Left cardiac atrium (tissue), 4 donors: ENCODE results near the gene GZMH. TPM values are rescaled to one million over a fixed set of nuclear protein-coding genes. Genes with fewer than 3 reads are reported as not detected.
"Not testable (repeated sequence)": the region's sequence is repeated elsewhere in the genome, so short reads cannot be mapped to it uniquely, and the experiment has no call there.

Source experiments
- ATAC-seq, 2 donors: fragments of 200-7000 bp; cut with Tn5 transposase; one replicate each; pipeline ENCODE4 v1.9.1; 2020; ENCODE audit warnings: mild to moderate bottlenecking in 2 of 2, moderate library complexity in 2 of 2
- DNase-seq: peaks from one replicate; pipeline ENCODE4 v3.0.0-alpha.2; 2020
- intact Hi-C, 2 donors: fragments of 100-400 bp; cut with DNase I; formaldehyde crosslinking; loops; one replicate each; pipeline versions ENCODE4 v1.14.1 to v1.15.1; 2022 to 2023
- long read RNA-seq: library from polyadenylated mRNA; unstranded; transcript quantifications from one replicate; pipeline ENCODE4 v2.0.0, GENCODE V29; 2021
- total RNA-seq, 2 donors: library from RNA; stranded (reverse); fragmentation: NEBNext Ultra II Directional; extraction: Animal tissue kit (Norgen Biotek cat#: 25700); gene quantifications; one replicate each; pipeline ENCODE4 v1.2.1, GENCODE V29; 2021
- donor health status: DM: no; HTN: yes; CAD: no.
- donor health status: DM: no; HTN: yes; CAD: no; lungs with severe emphysema.
- donor health status: DM: yes; HTN: yes; CAD: no.
- donor health status: Dilated cardiomyopathy.

GZMH gene, protein sequence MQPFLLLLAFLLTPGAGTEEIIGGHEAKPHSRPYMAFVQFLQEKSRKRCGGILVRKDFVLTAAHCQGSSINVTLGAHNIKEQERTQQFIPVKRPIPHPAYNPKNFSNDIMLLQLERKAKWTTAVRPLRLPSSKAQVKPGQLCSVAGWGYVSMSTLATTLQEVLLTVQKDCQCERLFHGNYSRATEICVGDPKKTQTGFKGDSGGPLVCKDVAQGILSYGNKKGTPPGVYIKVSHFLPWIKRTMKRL
- total RNA-seq: 1 to 10 TPM in 1 of 2 donors, not detected in 1; 2.0 TPM
- long read RNA-seq: 0 reads

DNA sequence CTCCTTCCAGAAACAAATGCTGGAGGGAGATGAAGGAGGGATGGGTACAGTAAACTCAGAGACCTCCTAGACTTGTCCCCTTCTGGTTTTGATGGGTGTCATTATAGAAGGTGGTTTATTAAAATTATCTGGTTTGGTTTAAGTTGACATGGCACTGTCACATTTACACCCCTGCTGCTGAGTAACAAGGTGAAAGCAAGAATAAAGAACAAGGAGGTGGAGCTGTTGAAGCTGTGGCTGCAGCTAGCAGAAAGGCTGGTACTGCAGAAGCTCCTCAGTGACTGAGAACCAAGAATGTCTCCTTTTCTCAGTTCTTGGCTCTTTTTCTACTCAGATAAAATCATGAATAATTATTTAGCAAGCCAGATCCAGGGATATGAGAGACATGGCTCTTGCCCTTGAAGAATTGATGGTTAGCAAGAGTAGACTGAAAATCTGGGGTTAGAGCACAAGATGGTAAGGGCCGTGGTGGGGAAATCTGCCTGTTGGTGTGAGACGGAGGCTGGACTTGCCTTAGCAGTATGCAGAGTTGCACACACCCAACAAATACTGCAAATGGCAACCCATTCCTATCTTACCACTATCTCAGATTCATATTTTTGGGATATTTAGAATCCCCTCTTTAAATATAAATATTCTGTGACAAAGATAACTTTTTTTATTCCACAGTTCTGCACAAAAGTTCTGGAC is at the start of gene GZMH:
TSS of gene GZMH (minus strand) at position 31 of the 690 bp plus-strand sequence. CDS start 72 bp downstream, outside the sequence.
- ATAC-seq (peak in 1 of 2 donors; percentile 19), DNase-seq (no peak)
- intact Hi-C loops: no loop called here

DNA sequence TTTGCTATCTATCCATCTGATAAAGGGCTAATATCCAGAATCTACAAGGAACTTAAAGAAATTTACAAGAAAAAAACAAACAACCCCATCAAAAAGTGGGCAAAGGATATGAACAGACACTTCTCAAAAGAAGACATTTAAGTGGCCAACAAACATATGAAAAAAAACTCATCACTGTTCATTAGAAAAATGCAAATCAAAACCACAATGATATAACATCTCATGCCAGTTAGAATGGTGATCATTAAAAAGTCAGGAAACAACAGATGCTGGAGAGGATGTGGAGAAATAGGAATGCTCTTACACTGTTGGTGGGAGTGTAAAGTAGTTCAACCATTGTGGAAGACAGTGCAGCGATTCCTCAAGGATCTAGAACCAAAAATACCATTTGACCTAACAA is 38.9 kb upstream of the GZMH start:
- ATAC-seq, DNase-seq, intact Hi-C loops: not testable (repeated sequence)

DNA sequence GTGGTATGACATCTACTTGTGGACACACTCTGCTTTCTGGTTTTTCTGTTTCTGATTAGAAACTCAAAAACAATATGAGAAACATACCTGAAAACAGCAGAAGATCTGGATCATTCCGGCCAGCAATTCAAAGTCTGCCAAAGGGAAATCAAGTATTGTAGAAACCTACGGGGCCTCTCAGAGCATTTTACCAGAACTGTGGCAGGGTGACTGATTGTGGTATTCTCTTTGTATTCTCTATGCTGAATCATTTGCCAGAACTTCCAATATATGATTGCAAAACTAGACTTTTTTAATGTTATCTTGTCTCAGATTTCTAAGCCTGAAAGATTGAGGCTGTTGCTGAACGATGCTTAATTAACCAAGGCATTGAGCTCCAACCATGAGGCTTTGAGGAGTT is 30.4 kb upstream of the GZMH start:
- DNase-seq: no peak
- ATAC-seq: no peak
- intact Hi-C loops: no loop called here

DNA sequence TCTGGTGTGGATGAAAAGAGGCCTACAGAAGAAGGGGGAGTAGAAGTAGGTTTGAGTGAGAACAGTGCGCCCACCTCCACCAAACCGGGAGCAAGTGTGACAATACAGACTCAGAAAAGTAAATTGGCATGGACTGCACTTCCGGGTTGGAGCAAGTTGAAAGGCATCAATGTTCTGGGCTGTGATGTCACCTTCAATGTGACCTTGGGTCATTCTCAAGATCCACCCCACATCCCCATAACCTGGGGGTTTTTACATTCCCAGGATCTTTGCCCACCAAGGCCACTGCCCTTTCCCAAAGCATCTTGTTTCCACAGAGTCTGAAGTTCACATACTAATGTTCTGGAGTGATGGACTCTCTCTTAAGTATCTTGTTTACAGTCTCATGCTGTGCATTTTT is 29.8 kb upstream of the GZMH start:
- DNase-seq (no peak), ATAC-seq (no peak)
- intact Hi-C loops: no loop called here

DNA sequence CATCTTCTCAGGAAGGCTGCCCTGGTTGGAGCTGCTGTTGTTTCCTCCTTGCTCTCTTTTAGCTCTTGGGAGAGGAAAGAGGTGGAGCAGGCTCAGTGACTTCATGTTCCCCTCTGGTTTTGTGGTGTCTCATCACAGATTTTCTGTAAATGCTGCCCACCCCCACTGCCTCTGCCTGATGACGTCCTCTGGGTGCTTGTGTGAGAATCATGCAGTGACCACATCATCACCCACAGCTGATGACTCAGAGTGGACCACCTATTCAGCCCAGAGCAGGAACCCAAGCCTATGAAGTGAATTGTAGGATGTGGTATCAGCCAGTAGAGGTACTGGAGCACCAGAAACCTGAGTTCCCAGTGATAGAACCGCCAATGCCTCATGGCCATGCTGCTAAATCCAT is 24.7 kb upstream of the GZMH start, which contains the start of gene GZMB:
TSS of gene GZMB (minus strand) at position 33 of the 400 bp plus-strand sequence. CDS start at position 3, 30 bp downstream.
- no peak for DNase-seq
- ATAC-seq: no peak
- intact Hi-C loops: no loop called here

DNA sequence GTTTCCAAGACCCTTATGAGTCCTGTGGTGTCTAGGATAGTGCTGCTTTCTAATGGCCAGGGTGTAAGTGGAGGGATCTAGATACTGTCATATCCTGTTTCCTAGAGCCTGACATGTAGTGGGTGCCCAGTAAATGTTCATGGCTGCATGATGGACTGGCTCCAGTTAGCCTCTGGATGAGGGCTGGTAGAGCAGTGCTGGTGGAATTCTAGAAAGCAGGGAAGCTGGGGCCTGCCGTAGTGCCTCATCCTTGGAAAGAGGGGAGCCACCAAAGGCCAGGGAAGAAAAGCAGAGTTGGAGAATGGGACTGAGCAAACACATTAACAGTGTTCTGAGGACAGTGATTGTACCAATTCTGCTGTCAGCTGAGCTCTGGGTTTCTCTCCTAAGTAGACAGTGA is 23.9 kb upstream of the GZMH start:
- no peak for DNase-seq
- ATAC-seq: no peak
- intact Hi-C loops: no loop called here

DNA sequence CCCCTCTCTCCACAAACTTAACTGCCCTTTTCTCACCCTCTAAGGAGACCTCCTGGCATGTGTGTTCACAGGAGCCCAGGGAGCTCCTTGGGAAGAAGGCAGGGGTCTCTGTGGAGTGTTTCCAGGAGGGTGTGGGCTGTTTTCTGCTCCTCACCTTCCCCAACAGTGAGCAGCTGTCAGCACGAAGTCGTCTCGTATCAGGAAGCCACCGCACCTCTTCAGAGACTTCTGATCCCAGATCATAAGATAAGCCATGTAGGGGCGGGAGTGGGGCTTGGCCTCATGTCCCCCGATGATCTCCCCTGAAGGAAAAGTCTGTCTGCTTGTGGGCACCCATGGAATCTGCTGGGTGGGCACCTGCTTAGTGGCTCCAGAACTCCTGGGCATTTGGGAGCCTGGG is 23.3 kb upstream of the GZMH start:
- intact Hi-C loops: no loop called here
- ATAC-seq (no peak), DNase-seq (no peak)

DNA sequence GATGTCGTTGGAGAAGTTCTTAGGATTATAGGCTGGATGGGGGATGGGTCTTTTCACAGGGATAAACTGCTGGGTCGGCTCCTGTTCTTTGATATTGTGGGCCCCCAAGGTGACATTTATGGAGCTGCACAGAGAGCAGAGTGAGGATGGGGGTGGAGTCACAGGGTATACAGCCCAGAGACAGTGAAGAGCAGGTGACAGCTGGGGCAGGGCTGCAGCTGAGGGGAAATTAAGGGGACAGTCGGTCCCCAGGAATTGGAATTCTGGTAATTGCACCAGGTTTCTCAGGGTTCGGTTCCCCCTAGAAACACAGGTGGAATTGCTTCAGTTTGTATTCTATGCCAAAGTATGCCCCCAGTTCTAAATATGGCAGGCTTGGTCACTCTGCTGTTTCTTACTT is 22.9 kb upstream of the GZMH start:
- ATAC-seq (no peak), DNase-seq (no peak)
- intact Hi-C loops: no loop called here

DNA sequence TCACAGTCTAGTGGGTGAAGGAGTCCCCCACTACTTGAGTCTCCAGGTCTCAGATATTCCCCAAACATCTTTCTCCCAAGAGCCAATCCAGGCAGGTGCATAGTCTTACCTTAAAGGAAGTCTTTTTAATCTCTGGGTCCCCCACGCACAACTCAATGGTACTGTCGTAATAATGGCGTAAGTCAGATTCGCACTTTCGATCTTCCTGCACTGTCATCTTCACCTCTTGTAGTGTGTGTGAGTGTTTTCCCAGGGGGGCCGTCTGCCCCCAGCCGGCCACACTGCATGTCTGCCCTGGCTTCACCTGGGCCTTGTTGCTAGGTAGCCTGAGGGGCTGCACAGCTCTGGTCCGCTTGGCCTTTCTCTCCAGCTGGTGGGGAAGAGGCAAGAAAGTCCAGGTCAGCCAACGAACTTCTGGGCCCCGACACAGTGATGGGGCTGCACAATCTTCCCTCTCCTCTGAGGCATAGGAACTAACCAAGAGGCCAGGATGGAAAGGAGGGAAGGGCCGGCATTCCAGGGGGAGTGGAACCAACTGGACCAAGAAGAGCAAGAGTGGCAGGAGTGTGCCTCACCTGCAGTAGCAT is 22.4 kb upstream of the GZMH start:
- DNase-seq (no peak), ATAC-seq (no peak)
- intact Hi-C loops: no loop called here

DNA sequence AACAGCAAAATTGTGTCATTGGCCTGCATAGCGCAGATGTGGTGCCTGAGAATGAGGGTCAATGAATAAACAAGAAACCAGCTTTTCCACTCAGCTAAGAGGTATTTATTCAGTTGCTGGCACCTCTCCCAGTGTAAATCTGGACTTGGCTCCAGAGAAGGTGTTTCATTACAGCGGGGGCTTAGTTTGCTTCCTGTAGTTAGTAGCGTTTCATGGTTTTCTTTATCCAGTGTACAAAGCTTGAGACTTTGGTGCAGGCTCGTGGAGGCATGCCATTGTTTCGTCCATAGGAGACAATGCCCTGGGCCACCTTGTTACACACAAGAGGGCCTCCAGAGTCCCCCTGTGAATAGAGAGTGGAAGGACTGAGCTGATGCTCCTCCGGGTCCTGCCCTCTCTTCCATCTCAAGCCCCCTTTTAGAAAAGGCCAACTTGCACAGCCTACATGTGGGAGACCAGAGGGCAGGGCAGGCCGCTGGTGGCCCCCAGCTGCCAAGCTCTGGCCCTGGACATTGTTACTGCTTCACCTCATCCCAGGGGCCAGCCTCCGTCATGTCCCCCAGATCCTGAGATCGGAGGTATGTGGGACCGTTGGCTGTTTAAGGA is 21.5 kb upstream of the GZMH start:
- intact Hi-C loops: no loop called here
- no peak for ATAC-seq

DNA sequence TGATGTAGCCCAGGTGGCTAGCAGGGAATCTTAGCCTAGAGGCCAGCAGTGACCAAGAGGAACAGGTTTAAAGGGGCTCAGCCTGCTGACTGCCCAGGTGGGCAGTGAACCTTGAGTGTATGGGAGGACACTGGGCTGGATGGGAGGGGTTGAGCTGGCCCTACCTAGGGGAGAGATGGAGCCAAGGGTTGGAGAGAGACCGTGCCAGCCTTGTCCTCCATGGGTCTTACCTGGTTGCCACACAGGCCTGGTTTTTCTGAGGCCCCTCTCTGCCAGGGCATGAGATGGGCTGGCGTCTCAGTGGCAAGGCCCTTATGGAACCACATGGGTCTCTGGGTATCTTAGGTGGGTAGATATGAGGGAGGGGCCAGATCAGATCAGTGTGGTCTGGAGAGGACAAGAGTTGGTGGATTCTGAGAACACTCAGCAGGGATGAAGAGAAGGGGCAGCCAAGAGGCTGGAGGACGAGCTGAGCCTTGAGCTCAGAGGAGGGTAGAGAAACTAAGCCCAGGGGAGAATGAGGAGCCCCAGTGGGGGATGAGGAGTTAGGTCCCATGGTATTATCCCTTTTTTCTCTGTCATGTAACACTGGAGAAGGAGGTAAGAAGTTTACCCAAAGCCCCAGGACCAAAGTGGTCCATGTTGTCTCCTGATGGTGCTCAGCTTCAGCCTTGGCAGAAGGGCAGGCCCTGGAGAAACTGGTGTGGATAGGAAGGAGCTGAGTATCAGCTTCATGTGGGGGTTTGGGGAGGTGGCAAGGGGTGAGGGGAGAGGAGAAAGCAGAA is 20.8 kb upstream of the GZMH start:
- intact Hi-C loops: no loop called here
- no peak for ATAC-seq

More for the DNA sequence above, 21.5 kb upstream of the GZMH start:
- no peak for DNase-seq

DNA sequence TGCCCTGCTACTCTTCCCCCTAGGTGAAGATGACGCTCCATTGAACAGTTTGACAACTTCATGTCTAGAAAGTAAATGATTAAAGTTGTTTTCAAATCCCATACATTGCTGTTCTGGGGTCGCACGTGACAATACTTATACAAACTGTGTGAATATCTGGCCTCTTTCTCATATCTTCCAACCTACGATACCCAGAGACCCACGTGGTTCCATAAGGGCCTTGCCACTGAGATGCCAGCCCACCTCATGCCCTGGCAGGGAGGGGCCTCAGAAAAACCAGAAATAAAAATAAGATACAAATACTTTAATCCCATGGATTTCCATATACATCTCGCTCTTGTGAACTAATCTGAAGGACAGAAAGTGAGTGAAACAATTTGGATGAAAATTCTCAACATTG is 20.0 kb upstream of the GZMH start:
- DNase-seq (no peak), ATAC-seq (no peak)
- intact Hi-C loops: no loop called here

More for the DNA sequence above, 20.8 kb upstream of the GZMH start:
- DNase-seq: no peak

DNA sequence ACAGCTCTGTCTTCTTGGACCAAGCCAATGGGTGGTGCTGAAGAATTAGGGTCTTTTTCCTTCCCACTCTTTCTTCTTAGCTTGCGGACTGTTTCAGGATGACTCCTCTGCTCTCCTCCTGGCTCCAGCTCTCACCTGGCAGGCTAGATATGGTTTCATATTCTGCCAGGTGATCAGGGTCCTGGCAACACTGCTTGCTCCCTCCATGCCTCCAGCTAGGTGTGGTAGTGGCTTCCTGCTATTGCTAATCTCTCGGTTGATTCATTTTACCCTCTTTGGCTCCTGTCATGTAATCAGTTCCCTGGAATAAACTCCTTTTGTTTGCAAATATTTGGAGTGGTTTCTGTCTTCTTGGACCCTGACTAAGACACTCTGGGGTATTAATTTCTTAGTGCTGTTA is 4.3 kb upstream of the GZMH start:
- DNase-seq (no peak), ATAC-seq (no peak)
- intact Hi-C loops: no loop called here

DNA sequence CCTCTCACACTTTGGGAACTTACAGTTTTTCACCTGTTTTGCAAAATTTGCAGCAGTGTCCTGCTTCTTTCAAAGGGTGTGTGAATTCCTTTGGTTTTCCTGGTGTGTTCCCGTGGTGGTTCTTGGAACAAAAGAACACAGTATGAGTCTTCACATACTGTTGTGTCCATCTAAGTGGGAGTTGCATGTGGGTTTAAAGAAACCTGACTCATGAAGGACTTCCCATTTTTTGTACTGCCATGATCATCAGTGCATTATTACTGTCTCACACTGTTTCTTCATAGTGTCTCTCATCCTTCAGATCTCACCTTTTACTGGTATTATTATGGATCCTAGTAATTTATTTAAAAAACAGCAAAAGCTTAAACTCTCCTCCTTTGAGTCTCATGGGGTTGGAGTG is 3.8 kb upstream of the GZMH start:
- DNase-seq: no peak
- no peak for ATAC-seq
- intact Hi-C loops: no loop called here

DNA sequence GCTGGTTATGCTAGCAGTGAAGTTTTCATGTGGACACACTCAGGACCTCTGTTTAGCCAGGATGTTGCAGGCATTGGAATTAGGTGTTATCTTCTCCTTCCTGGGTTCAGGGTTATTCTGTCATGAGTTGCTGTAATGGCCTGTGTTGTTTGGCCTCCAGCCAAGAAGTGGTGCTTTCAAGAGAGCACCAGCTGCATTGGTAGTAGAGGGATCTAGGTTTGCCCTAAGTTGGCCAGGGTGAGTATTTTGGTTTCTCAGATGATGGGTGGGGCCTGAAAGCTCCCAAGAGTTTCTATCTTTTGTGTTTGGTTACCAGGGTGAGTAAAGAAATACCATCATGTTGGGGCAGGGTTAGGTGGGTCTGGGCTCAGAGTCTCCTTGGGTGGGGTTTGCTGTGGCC is 2.7 kb upstream of the GZMH start:
- intact Hi-C loops: no loop called here
- ATAC-seq (no peak), DNase-seq (no peak)

DNA sequence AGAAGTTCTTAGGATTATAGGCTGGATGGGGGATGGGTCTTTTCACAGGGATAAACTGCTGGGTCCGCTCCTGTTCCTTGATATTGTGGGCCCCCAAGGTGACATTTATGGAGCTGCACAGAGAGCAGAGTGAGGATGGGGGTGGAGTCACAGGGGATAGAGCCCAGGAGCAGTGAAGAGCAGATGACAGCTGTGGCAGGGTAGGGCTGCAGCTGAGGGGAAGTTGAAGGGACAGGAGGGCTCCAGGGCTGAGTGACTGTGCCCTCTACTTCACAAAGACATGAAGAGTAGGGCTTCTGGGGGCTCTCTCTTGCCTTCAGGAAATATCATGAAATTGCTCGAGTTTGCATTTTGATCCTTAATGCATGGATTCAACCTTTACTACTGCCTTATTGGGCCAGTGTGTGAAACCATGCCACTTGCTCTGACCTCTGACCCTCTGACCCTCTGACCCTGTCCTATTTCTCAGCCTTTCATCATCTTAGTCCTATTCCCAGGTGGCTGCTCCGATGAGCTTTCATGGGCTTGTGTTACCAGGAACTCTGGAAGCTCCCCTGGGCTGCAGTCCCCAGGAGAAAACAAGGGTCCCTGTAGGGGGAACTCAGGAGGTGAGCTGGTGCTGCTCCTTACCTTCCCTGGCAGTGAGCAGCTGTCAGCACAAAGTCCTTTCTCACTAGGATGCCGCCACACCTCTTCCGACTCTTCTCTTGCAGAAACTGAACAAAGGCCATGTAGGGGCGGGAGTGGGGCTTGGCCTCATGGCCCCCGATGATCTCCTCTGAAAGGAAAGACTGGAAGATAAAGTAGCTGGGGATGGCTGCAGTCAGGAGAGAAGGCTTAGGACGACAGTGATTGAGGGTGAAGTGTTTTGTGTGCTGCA is 1.6 kb downstream of the GZMH start:
- no peak for ATAC-seq
- intact Hi-C loops: no loop called here

DNA sequence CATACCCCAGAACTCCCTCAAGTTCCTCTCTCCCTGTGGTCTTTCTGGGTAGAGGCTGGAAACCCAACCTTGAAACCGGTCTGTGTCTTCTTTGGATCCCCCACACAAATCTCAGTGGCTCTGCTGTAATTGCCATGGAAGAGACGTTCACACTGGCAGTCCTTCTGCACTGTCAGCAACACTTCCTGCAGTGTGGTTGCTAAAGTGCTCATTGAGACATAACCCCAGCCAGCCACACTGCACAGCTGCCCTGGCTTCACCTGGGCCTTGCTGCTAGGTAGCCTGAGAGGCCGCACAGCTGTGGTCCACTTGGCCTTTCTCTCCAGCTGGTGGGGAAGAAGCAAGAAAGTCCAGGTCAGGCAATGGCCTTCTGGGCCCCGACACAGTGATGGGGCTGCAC is 2.4 kb downstream of the GZMH start:
- intact Hi-C loops: no loop called here

More for the DNA sequence above, 1.6 kb downstream of the GZMH start:
- DNase-seq: no peak

DNA sequence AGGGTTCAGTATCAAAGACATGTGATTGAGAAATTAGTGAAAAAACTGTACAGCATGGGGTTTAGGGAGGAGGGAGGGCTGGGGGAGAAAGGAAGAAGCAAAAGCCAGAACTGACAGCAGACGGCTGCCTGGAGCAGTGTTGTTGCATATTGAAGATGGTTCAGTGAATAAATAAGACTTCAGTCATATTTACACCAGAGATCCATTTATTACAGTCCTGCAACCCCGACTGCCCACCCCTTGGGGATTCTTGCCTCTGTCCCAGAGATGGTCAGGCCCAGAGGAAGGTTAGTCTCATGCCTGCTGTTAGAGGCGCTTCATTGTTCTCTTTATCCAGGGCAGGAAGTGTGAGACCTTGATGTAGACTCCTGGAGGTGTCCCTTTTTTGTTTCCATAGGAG is 3.2 kb downstream of the GZMH start:
- ATAC-seq (peak in 1 of 2 donors; percentile 11), DNase-seq (no peak)
- intact Hi-C loops: no loop called here

More for the DNA sequence above, 2.4 kb downstream of the GZMH start:
- no peak for ATAC-seq
- no peak for DNase-seq
